GM19468 (cell line): ENCODE results near the gene TBC1D3I.
"Not testable (repeated sequence)": the region's sequence is repeated elsewhere in the genome, so short reads cannot be mapped to it uniquely, and the experiment has no call there.

Experiments used
- ATAC-seq: cut with Tn5 transposase; IDR thresholded peaks from one replicate; pipeline ENCODE4 v1.9.1; 2021; ENCODE audit warnings: mild to moderate bottlenecking, moderate library complexity, moderate number of reproducible peaks; ENCODE audit not compliant: unreplicated experiment; ENCODE audit errors: extremely low read depth

The TBC1D3I gene

GRCh38 chr17:36209575-36209974, 54.8 kb downstream of the TBC1D3I start:
- no peak for ATAC-seq

GRCh38 chr17:36207383-36207782, 57.0 kb downstream of the TBC1D3I start:
- ATAC-seq: not testable (repeated sequence)

GRCh38 chr17:36206486-36206821, 57.9 kb downstream of the TBC1D3I start:
- not testable (repeated sequence) for ATAC-seq

GRCh38 chr17:36205637-36206485, 58.5 kb downstream of the TBC1D3I start:
- ATAC-seq: no peak

- no peak for ATAC-seq
These were observed 59.5 kb downstream of the TBC1D3I start for GRCh38 chr17:36204724-36205500.
